Parathyroid adenoma (tissue), 2 donors: Measurements from ENCODE around the gene ALG12.

ENCODE experiments used
- H2AFZ ChIP-seq: fragments of 300-600 bp; sonication (generic); one replicate; pipeline ENCODE4 v1.7.0; 2017; ENCODE audit warnings: antibody characterized with exemption, mild to moderate bottlenecking
- H3K27ac ChIP-seq: fragments of 300-600 bp; sonication (generic); one replicate; pipeline ENCODE4 v1.7.0; 2017
- H3K27me3 ChIP-seq: fragments of 300-600 bp; sonication (generic); one replicate; pipeline ENCODE4 v1.7.0; 2017; ENCODE audit warnings: low read length; ENCODE audit not compliant: control insufficient read depth, insufficient read depth
- H3K36me3 ChIP-seq: fragments of 300-600 bp; sonication (generic); one replicate; pipeline ENCODE4 v1.7.0; 2017; ENCODE audit warnings: low read length; ENCODE audit not compliant: control insufficient read depth, insufficient read depth
- H3K4me1 ChIP-seq: fragments of 300-600 bp; sonication (generic); one replicate; pipeline ENCODE4 v1.7.0; 2017; ENCODE audit warnings: control low read depth
- H3K4me2 ChIP-seq: fragments of 300-600 bp; sonication (generic); one replicate; pipeline ENCODE4 v1.7.0; 2017; ENCODE audit warnings: low read length
- H3K4me3 ChIP-seq: fragments of 300-600 bp; sonication (generic); one replicate; pipeline ENCODE4 v1.7.0; 2017; ENCODE audit warnings: low read depth, low read length
- H3K79me2 ChIP-seq: fragments of 300-600 bp; sonication (generic); one replicate; pipeline ENCODE4 v1.7.0; 2017; ENCODE audit warnings: control low read depth
- H3K9ac ChIP-seq: fragments of 300-600 bp; sonication (generic); one replicate; pipeline ENCODE4 v1.7.0; 2017; ENCODE audit warnings: mild to moderate bottlenecking
- H3K9me3 ChIP-seq: fragments of 300-600 bp; sonication (generic); one replicate; pipeline ENCODE4 v1.7.0; 2017; ENCODE audit warnings: low read length; ENCODE audit not compliant: control insufficient read depth
- TF ChIP-seq, protein P1 (sequence below): fragments of 300-600 bp; sonication (generic); IDR thresholded peaks from one replicate; pipeline ENCODE4 v1.7.0; 2017; ENCODE audit warnings: antibody characterized with exemption, mild to moderate bottlenecking
- donor health status: primary hyperparathyroidism.

ALG12 gene

DNA sequence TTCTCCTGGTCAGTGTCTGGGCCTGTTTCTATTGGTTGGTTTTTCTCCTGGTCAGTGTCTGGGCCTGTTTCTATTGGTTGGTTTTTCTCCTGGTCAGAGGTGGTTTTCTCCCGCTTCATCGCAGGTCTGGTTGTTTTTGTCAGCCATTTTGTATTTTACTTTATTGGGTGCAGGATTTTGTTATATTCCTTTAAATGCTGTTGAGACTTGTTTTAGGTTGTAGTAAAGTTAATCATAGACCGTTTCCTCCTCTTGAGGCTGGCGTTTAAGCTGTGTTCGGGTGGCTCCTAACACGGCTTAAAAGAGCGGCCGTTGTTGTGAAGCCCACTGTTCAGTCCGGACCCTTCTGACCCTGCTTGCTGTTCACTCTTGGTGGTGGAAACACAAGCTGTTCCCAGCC lies 38.4 kb downstream of the ALG12 start:
- no peak overlapping the region for H3K4me2 ChIP-seq
- no peaks in the 10 kb centered on the region for H3K9me3 ChIP-seq
- H2AFZ ChIP-seq: no peak overlapping the region
- H3K36me3 ChIP-seq: no peaks in the 10 kb centered on the region
- H3K79me2 ChIP-seq: peaks cover 3% of the 10 kb centered on the region
- no peaks in the 10 kb centered on the region for H3K4me1 ChIP-seq
- TF ChIP-seq, protein P1, sequence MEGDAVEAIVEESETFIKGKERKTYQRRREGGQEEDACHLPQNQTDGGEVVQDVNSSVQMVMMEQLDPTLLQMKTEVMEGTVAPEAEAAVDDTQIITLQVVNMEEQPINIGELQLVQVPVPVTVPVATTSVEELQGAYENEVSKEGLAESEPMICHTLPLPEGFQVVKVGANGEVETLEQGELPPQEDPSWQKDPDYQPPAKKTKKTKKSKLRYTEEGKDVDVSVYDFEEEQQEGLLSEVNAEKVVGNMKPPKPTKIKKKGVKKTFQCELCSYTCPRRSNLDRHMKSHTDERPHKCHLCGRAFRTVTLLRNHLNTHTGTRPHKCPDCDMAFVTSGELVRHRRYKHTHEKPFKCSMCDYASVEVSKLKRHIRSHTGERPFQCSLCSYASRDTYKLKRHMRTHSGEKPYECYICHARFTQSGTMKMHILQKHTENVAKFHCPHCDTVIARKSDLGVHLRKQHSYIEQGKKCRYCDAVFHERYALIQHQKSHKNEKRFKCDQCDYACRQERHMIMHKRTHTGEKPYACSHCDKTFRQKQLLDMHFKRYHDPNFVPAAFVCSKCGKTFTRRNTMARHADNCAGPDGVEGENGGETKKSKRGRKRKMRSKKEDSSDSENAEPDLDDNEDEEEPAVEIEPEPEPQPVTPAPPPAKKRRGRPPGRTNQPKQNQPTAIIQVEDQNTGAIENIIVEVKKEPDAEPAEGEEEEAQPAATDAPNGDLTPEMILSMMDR: no peak
- no peak overlapping the region for H3K27ac ChIP-seq
- H3K9ac ChIP-seq: no peak overlapping the region
- no peak overlapping the region for H3K4me3 ChIP-seq
- H3K27me3 ChIP-seq: no peaks in the 10 kb centered on the region

DNA sequence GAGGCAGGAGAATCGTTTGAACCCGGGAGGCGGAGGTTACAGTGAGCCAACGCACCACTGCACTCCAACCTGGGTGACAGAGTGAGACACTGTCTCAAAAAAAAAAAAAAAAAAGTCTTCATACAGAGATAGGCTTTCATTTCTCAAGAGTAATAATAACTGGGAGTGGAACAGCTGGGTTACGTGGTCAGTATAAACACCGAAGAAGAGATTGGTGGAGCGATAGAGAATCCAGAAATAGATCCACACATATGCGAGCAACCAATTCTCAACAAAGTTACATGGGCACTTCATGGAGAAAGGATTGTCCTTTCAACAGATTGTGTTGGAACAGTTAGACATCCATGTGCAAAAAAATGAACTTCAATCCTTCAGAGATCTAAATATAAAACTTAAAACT lies 40.0 kb downstream of the ALG12 start:
- Histone ChIP-seq H2AFZ (no peak overlapping the region), H3K9me3 (no peaks in the 10 kb centered on the region), H3K27ac (no peak overlapping the region), H3K4me2 (no peak overlapping the region), H3K4me3 (no peak overlapping the region), H3K79me2 (no peaks in the 10 kb centered on the region), H3K9ac (no peak overlapping the region), H3K27me3 (no peaks in the 10 kb centered on the region), H3K4me1 (no peaks in the 10 kb centered on the region), H3K36me3 (no peaks in the 10 kb centered on the region)
- TF ChIP-seq, protein P1: no peak

DNA sequence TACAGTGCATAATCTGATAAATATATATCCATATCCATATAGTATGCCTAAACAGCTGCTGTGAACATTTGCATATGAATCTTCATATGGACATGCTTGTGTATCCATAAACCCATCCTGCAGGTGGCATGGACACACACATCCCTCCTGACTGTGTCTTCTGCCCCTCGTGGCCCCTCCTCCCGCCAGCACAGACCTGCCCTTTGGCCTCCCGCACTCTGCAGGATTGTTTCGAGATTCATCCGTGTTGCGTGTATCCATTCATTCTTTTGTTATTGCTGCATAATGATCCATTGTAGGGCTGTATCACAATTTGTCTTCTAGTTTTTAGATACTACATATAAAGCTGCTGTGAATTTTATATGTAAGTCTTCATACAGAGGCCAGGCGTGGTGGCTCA lies 40.6 kb downstream of the ALG12 start:
- TF ChIP-seq, protein P1: no peak
- H3K27ac ChIP-seq: no peak overlapping the region
- no peaks in the 10 kb centered on the region for H3K27me3 ChIP-seq
- no peak overlapping the region for H3K9ac ChIP-seq
- H3K79me2 ChIP-seq: no peaks in the 10 kb centered on the region
- H3K36me3 ChIP-seq: no peaks in the 10 kb centered on the region
- no peaks in the 10 kb centered on the region for H3K4me1 ChIP-seq
- H2AFZ ChIP-seq: no peak overlapping the region
- no peak overlapping the region for H3K4me3 ChIP-seq
- no peak overlapping the region for H3K4me2 ChIP-seq
- no peaks in the 10 kb centered on the region for H3K9me3 ChIP-seq

GRCh38 chr22:49873228-49873940 lies 44.9 kb downstream of the ALG12 start:
- Histone ChIP-seq H3K27me3 (no peaks in the 10 kb centered on the region), H2AFZ (no peak overlapping the region), H3K9me3 (no peaks in the 10 kb centered on the region), H3K4me2 (no peak overlapping the region), H3K79me2 (peaks cover 5% of the 10 kb centered on the region), H3K4me3 (no peak overlapping the region), H3K4me1 (no peaks in the 10 kb centered on the region), H3K9ac (no peak overlapping the region), H3K27ac (no peak overlapping the region), H3K36me3 (no peaks in the 10 kb centered on the region)
- TF ChIP-seq, protein P1: no peak

GRCh38 chr22:49872347-49872746 lies 45.9 kb downstream of the ALG12 start:
- Histone ChIP-seq H3K4me3 (no peak overlapping the region), H3K9ac (no peak overlapping the region), H2AFZ (no peak overlapping the region), H3K4me1 (no peaks in the 10 kb centered on the region), H3K27me3 (no peaks in the 10 kb centered on the region), H3K36me3 (no peaks in the 10 kb centered on the region), H3K27ac (no peak overlapping the region), H3K4me2 (no peak overlapping the region), H3K79me2 (peaks cover 10% of the 10 kb centered on the region), H3K9me3 (no peaks in the 10 kb centered on the region)
- TF ChIP-seq, protein P1: no peak
